ENCODE measurements around the gene TPK1. TPM values are rescaled to one million over a fixed set of nuclear protein-coding genes. Genes with fewer than 3 reads are reported as not detected.

Gene TPK1
- total RNA-seq, 4 donors from 2014 or later, result 8.0 to 15.6 (median 11.1) TPM

GRCh38 chr7:144452064-144452463, 383.8 kb downstream of the TPK1 start:
- TF ChIP-seq CTCF (IDR thresholded peaks at IDR 0.05; ENCODE audit: low read depth), result no peak

- TF ChIP-seq CTCF (IDR thresholded peaks at IDR 0.05; ENCODE audit: low read depth), result no peak
These were observed 390.3 kb downstream of the TPK1 start for GRCh38 chr7:144445590-144445989.

- TF ChIP-seq CTCF (IDR thresholded peaks at IDR 0.05; ENCODE audit: low read depth), result no peak
These were observed 396.1 kb downstream of the TPK1 start for GRCh38 chr7:144439717-144440205.

GRCh38 chr7:144438759-144439158, 397.1 kb downstream of the TPK1 start:
- TF ChIP-seq CTCF (IDR thresholded peaks at IDR 0.05; ENCODE audit: low read depth), result no peak

DNA sequence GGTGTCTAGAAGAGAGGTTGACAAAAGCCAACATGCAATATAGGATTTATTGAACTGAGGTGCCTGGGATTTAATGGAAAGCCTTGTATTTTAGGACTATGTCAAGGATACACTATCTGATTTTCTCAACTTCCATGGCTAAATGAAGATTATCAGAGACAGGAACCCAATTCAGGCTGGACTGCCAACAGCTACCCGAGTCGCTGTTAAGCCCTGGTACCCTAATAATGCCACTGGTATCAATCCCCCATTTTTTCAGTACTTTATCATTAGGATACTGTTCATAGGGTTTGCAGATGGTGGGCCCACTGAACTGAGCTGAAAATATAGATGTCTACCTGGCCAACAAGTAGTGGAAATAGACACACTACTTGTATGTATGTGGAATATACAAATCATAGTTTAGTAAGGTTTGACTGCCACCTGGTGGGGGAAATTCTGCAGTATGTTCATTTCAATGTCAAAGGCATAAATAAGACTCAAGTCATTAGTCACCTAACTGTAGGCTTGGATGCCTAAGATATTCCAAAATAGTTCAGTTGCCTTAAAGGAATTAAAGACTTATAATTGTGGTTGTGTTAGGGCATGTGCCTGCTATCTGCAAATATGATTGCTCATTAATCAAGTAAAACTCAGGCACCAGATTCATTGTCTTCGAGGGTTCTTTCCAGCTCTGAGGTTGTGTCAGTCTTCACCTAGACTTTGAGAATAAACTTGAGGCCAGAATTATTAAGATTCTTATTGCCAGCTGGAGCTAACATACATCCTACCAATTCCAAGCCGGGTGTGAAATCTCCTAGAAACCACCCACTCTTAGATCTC, 398.3 kb downstream of the TPK1 start:
- no peak for TF ChIP-seq CTCF (IDR thresholded peaks at IDR 0.05; ENCODE audit: low read depth)

DNA sequence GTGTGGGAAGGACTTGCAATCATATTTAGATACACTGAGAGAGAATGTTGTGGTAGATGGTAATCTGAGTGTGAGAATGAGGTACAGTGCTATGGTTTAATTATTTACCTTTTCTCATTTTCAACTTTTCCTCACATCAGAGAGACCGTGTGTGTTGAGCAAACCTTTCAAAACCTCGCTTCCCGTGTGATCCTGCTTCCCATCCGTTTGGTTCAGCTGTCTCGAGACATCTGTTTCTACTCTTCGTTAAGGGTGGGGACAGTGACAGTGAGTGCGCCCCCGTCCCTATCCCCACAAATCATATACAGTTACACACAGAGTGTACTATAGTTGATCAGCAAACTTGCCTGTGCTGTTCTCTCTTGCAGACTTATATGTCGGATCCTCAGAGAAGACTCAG, 399.4 kb downstream of the TPK1 start:
- no peak for TF ChIP-seq CTCF (IDR thresholded peaks at IDR 0.05; ENCODE audit: low read depth)

GRCh38 chr7:144428431-144428830, 407.4 kb downstream of the TPK1 start:
- TF ChIP-seq CTCF (IDR thresholded peaks at IDR 0.05; ENCODE audit: low read depth), result no peak
